ENCODE measurements around the gene LPAR5.

LPAR5 gene

GRCh38 chr12:6635856-6636531 is at the start of gene LPAR5:
LPAR5 (minus strand) TSS chr12:6635959; CDS start chr12:6621248, 14,711 bp downstream.
- peak; percentile 35 to 61 for DNase-seq

DNA sequence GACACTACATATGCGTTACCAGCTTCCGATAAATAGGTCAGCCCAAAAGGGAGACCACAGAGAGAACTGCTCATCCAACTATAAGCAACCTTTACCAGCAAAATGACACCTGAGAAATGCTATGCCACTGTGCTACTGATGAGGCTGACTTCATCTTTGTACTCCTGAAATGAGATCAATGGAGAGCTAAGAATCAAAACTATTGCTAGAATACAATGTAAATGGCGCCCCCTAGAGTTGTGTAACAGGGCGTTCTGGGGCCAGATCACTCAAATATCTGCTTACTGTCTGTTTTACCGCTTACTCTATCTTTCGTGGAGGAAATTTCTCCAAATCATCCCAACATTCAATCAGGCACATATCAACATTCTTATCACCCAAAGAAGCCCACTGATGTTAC is 48.9 kb upstream of the LPAR5 start:
- peak; percentile 39 to 71 for DNase-seq

DNA sequence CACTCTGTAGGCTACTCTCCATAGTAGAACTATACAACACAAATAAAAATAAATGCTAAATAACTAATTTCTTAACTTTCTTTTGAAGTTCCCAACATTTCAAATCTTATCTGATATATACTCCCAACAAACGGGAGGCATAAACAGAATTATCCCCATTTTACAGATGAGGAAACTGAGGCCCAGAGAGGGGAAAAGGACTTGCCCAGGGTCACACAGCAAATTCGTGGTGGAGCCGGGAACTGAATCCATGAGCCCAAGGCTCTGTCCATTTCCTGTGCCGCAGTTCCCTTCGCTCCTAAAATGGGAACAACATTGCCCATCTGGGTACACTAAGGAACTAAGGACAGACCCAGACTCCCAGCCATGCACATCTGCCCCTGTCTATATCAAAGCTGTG is 41.2 kb upstream of the LPAR5 start:
- no peak for DNase-seq

GRCh38 chr12:6672143-6672542 is 36.4 kb upstream of the LPAR5 start:
- no peak for DNase-seq

- DNase-seq = no peak
Measured at GRCh38 chr12:6667559-6668210, 31.9 kb upstream of the LPAR5 start.

- DNase-seq = no peak
Measured at GRCh38 chr12:6666211-6666610, 30.5 kb upstream of the LPAR5 start.

GRCh38 chr12:6664902-6665301 is 29.1 kb upstream of the LPAR5 start:
- no peak for DNase-seq

- DNase-seq = peak; percentile 98 to 99
Measured at GRCh38 chr12:6662906-6663742, 27.4 kb upstream of the LPAR5 start, which contains the start of gene ING4. ING4 (minus strand) TSS chr12:6663119; CDS start chr12:6663101, 18 bp downstream.

DNA sequence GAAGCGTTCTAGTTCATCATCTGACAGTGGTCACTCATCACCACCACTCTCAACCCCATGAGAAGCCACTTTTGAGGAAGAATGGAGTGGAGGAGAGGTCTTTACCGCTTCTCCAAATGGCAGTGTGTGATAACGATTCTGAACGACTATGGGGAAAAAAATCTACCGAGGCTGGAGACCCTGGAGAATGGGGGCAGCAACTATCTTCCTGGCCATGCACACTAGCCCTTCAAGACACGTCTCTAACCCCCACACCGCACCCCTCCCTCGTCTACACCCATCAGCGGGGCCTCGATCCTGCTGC is 26.8 kb upstream of the LPAR5 start:
- DNase-seq = no peak

DNA sequence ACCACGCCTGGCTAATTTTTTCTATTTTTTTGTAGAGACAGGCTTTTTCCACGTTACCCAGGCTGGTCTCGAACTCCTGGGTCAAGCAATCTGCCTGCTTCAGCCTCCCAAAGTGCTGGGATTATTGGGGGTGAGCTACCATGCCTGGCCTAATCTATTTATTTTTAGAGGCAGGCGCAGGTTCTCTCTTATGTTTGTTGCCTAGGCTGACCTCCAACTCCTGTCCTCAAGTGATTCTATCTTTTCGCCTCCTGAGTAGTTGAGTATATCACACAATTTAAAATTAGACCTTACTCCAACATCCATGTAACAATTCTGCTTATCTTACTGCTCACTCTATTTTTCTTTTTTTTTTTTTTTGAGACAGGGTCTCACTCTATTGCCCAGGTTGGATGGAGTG is 18.2 kb upstream of the LPAR5 start:
- no peak for DNase-seq

DNA sequence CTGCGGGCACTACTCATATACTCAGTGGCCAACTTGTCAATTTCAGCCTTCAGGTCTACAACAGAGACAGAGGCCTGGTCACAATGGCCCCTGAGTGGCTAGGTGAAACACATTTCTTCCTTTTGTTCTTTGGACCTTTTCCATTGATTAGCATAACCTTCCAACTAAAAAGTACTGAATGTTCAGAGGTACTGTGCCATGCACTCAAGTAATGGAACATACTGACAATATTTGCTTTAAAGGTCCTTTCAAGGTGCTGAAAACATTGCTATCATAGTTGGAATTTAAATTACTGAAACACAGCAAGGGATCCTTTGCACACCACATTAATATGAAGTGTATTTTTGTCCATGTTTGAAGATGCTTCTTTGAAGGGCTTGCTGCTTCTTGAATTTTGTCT is 17.6 kb upstream of the LPAR5 start:
- DNase-seq = no peak

- no peak for DNase-seq
Measured at GRCh38 chr12:6652391-6652790, 16.6 kb upstream of the LPAR5 start.

- no peak for DNase-seq
Measured at GRCh38 chr12:6650832-6651231, 15.1 kb upstream of the LPAR5 start.

GRCh38 chr12:6647083-6647604 is 11.4 kb upstream of the LPAR5 start, which contains the start of gene ACRBP:
ACRBP (minus strand) TSS chr12:6647432; CDS start chr12:6647366, 66 bp downstream.
- DNase-seq = peak; percentile 27 to 69

GRCh38 chr12:6646276-6647082 is 10.7 kb upstream of the LPAR5 start:
- DNase-seq = no peak

DNA sequence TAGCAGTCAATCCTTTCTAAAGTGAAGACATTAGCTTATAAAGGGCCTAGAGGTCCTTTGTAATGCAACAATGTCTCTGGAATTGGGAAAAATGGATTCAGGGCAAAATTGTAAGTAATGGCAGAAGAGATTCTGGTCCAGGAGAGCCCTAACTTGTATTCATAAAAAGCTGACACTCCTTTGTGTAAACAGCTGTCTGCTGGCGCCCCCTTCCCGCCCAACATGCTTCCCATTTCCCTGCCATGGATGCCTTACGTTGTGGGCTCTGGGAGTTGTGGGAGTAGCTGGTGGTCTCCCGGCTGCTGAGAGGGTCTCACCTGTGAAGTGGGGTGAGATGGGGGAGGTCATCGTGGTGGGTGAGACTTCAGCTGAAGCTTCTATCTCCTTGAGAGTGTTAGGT is 9.1 kb upstream of the LPAR5 start:
- DNase-seq = no peak

DNA sequence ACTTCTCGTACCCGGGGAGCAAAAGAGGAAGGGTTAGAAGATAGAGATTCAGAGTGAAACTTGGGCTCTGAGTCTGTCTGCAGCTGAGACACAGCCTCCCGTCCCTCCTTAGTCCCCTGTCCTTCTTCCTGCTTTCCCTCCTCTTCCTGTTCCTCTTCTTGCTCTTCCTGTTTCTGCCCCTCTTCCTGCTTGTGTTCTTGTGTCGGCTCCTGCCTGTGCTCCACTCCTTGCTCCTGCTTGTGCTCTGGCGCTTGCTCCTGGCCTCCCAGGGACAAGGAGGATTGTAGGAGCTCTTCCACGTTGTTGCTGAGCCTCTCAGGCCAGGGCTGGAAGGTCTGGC is 8.5 kb upstream of the LPAR5 start:
- peak in 1 of 2 donors; percentile 35 for DNase-seq

GRCh38 chr12:6643569-6644256 is 8.0 kb upstream of the LPAR5 start:
- peak in 1 of 2 donors; percentile 27 for DNase-seq

GRCh38 chr12:6641131-6641530 is 5.4 kb upstream of the LPAR5 start:
- no peak for DNase-seq

- no peak for DNase-seq
Measured at GRCh38 chr12:6640497-6640896, 4.7 kb upstream of the LPAR5 start.

GRCh38 chr12:6639151-6639801 is 3.5 kb upstream of the LPAR5 start:
- DNase-seq = no peak

DNA sequence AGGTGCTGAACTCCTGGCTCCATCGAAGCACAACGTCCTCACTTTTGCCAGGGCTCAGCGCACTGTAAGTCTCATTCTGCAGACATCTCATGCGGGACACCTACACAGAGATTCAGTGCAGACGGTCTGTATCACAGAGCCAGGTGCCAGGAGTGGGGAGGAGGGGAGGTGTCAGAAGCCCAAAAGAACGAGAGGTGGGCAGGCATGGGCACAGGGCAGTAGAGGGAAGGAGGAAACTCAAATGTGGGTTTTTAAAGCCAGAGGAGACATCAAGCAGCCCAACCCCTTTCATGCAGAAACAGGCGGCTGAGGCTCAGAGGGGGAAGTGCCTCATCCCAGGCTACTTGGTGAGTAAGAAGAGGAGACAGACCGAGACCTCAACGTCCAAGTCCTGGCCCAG is 2.5 kb upstream of the LPAR5 start:
- peak in 1 of 2 donors; percentile 28 for DNase-seq
